DOHH2 (cell line): ENCODE results near the gene RAB17.

Source experiments
- H3F3A ChIP-seq: fragments of 200-600 bp; sonication (generic), shearing (Covaris generic); 2 replicates; pipeline ENCODE4 v1.6.0; 2016; ENCODE audit warnings: antibody characterized with exemption, mild to moderate bottlenecking; ENCODE audit not compliant: control insufficient read depth, insufficient read depth
- H3K27ac ChIP-seq: fragments of 200-600 bp; sonication (generic); 2 replicates; pipeline ENCODE4 v1.5.1; 2014; ENCODE audit warnings: low read depth, mild to moderate bottlenecking, low read length, moderate library complexity
- H3K27me3 ChIP-seq: fragments of 200-600 bp; sonication (generic); 2 replicates; pipeline ENCODE4 v1.6.1; 2014; ENCODE audit warnings: mild to moderate bottlenecking, low read length, mixed read lengths; ENCODE audit not compliant: control insufficient read depth
- H3K36me3 ChIP-seq: fragments of 200-600 bp; sonication (generic); 2 replicates; pipeline ENCODE4 v1.6.1; 2014; ENCODE audit warnings: mild to moderate bottlenecking, low read length, moderate library complexity, mixed read lengths; ENCODE audit not compliant: control insufficient read depth
- H3K4me1 ChIP-seq: fragments of 200-600 bp; sonication (generic); 2 replicates; pipeline ENCODE4 v1.6.1; 2014; ENCODE audit warnings: mild to moderate bottlenecking, low read length, mixed read lengths; ENCODE audit not compliant: control insufficient read depth
- H3K4me2 ChIP-seq: fragments of 200-600 bp; sonication (generic); 2 replicates; pipeline ENCODE4 v1.6.0; 2014; ENCODE audit warnings: mild to moderate bottlenecking, low read length, moderate library complexity
- H3K4me3 ChIP-seq: fragments of 200-600 bp; sonication (generic); 2 replicates; pipeline ENCODE4 v1.5.1; 2014; ENCODE audit warnings: mild to moderate bottlenecking, low read length, mixed read lengths
- H3K79me2 ChIP-seq: fragments of 200-600 bp; sonication (generic); 2 replicates; pipeline ENCODE4 v1.6.1; 2014; ENCODE audit warnings: mild to moderate bottlenecking, low read length, mixed read lengths; ENCODE audit not compliant: control insufficient read depth
- H3K9me2 ChIP-seq: fragments of 200-600 bp; sonication (generic); replicated peaks from 2 replicates; pipeline ENCODE4 v1.6.1; 2014; ENCODE audit warnings: mild to moderate bottlenecking, low read length, mixed read lengths; ENCODE audit not compliant: control insufficient read depth
- H3K9me3 ChIP-seq: fragments of 200-600 bp; sonication (generic); 2 replicates; pipeline ENCODE4 v1.6.1; 2014; ENCODE audit warnings: antibody characterized with exemption, low read length, mixed read lengths; ENCODE audit not compliant: control insufficient read depth, insufficient read depth
- H4K20me1 ChIP-seq: fragments of 200-600 bp; sonication (generic); 2 replicates; pipeline ENCODE4 v1.6.0; 2014; ENCODE audit warnings: low read depth, mild to moderate bottlenecking, antibody characterized with exemption, low read length, moderate library complexity; ENCODE audit not compliant: control insufficient read depth, insufficient read depth
- CTCF ChIP-seq: fragments of 200-600 bp; sonication (generic); IDR thresholded peaks from one replicate; pipeline ENCODE4 v1.5.1; 2014; ENCODE audit warnings: antibody characterized with exemption, mild to moderate bottlenecking, low read depth, low read length; ENCODE audit not compliant: poor library complexity, severe bottlenecking
- EZH2phosphoT487 ChIP-seq: fragments of 200-600 bp; sonication (generic); IDR thresholded peaks from 2 replicates; pipeline ENCODE4 v1.6.1; 2017; ENCODE audit warnings: borderline replicate concordance, mild to moderate bottlenecking, antibody characterized with exemption, low read length, moderate library complexity, mixed read lengths

RAB17 gene

DNA sequence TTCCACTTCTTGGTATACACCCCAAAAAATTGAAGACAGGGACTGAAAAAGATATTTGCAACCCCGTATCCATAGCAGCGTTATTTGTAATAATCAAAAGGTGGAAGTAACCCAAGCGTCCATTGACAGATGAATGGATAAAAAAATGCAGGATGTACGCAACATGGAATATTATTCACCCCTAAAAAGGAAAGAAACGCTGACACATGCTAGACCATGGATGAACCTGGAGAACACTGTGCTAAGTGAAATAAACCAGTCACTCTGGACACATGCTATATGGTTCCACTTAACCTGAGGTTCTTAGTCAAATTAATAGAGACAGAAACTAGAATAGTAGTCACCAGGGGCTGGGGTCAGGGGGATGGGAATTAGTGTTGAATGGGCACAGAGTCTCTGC is 62.8 kb downstream of the RAB17 start:
- Histone ChIP-seq H3K79me2 (no peaks in the 10 kb centered on the region), H3K27me3 (no peaks in the 10 kb centered on the region), H3F3A (no peaks in the 10 kb centered on the region), H3K36me3 (no peaks in the 10 kb centered on the region), H3K9me2 (no peaks in the 10 kb centered on the region), H3K4me2 (no peak overlapping the region), H3K9me3 (no peaks in the 10 kb centered on the region), H3K4me1 (peaks cover 25% of the 10 kb centered on the region), H4K20me1 (no peaks in the 10 kb centered on the region), H3K27ac (no peak overlapping the region), H3K4me3 (no peak overlapping the region)
- no peak for TF ChIP-seq EZH2phosphoT487
- TF ChIP-seq CTCF: no peak

DNA sequence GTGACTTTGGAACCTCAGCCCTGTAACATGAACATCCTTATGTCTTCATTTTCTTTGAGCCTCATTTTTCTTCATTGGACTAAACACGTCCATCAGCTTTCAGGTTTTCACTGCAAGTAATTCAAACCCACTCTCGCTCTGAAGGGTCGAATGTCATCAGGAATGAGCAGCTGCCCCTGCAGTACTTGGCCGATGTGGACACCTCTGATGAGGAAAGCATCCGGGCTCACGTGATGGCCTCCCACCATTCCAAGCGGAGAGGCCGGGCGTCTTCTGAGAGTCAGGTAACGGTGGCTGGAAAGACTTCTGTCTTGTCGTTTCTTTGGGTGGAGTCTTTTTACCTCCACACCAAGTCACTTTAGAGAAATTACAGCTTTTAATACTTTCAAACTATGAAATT is 63.3 kb downstream of the RAB17 start:
- no peaks in the 10 kb centered on the region for H3K79me2 ChIP-seq
- H3K4me3 ChIP-seq: no peak overlapping the region
- no peaks in the 10 kb centered on the region for H4K20me1 ChIP-seq
- H3K4me1 ChIP-seq: peaks cover 25% of the 10 kb centered on the region
- H3K27me3 ChIP-seq: no peaks in the 10 kb centered on the region
- H3K36me3 ChIP-seq: no peaks in the 10 kb centered on the region
- H3K9me3 ChIP-seq: no peaks in the 10 kb centered on the region
- no peaks in the 10 kb centered on the region for H3F3A ChIP-seq
- no peak overlapping the region for H3K4me2 ChIP-seq
- no peak overlapping the region for H3K27ac ChIP-seq
- no peak for TF ChIP-seq EZH2phosphoT487
- no peak for TF ChIP-seq CTCF
- no peaks in the 10 kb centered on the region for H3K9me2 ChIP-seq

GRCh38 chr2:237525559-237526157 is 64.9 kb downstream of the RAB17 start:
- TF ChIP-seq EZH2phosphoT487 (no peak), CTCF (no peak)
- H3F3A ChIP-seq: no peaks in the 10 kb centered on the region
- H3K4me1 ChIP-seq: peaks cover 17% of the 10 kb centered on the region
- no peaks in the 10 kb centered on the region for H3K36me3 ChIP-seq
- no peaks in the 10 kb centered on the region for H3K9me3 ChIP-seq
- H3K79me2 ChIP-seq: no peaks in the 10 kb centered on the region
- H3K9me2 ChIP-seq: no peaks in the 10 kb centered on the region
- no peak overlapping the region for H3K4me2 ChIP-seq
- no peak overlapping the region for H3K4me3 ChIP-seq
- no peaks in the 10 kb centered on the region for H4K20me1 ChIP-seq
- H3K27me3 ChIP-seq: no peaks in the 10 kb centered on the region
- H3K27ac ChIP-seq: no peak overlapping the region
